NCI-H128 (cell line): ENCODE measurements around the gene CAMKMT.

ENCODE experiments used
- DNase-seq: peaks from one replicate; lab custom pipeline; 2025; ENCODE audit not compliant: unreplicated experiment; lab: John Stamatoyannopoulos, UW

Gene CAMKMT

GRCh38 chr2:44682459-44682858, 320.7 kb downstream of the CAMKMT start:
- DNase-seq: no peak

- no peak for DNase-seq
Observed at GRCh38 chr2:44684559-44684958, 322.8 kb downstream of the CAMKMT start.

- no peak for DNase-seq
Observed at GRCh38 chr2:44686561-44686960, 324.8 kb downstream of the CAMKMT start.

- DNase-seq: no peak
Observed at GRCh38 chr2:44687686-44688455, 326.1 kb downstream of the CAMKMT start.

- no peak for DNase-seq
Observed at GRCh38 chr2:44688456-44689124, 326.8 kb downstream of the CAMKMT start.

- DNase-seq: no peak
Observed at GRCh38 chr2:44689516-44689915, 327.8 kb downstream of the CAMKMT start.

GRCh38 chr2:44691174-44691785, 329.5 kb downstream of the CAMKMT start:
- no peak for DNase-seq

GRCh38 chr2:44692821-44693220, 331.1 kb downstream of the CAMKMT start:
- no peak for DNase-seq

- no peak for DNase-seq
Observed at GRCh38 chr2:44700824-44701223, 339.1 kb downstream of the CAMKMT start.

GRCh38 chr2:44705356-44705755, 343.6 kb downstream of the CAMKMT start:
- no peak for DNase-seq

GRCh38 chr2:44705876-44706480, 344.2 kb downstream of the CAMKMT start:
- DNase-seq: no peak

- DNase-seq: no peak
Observed at GRCh38 chr2:44706681-44707553, 345.2 kb downstream of the CAMKMT start.

GRCh38 chr2:44707945-44708660, 346.4 kb downstream of the CAMKMT start:
- DNase-seq: peak; percentile 44

GRCh38 chr2:44708661-44709000, 346.9 kb downstream of the CAMKMT start:
- no peak for DNase-seq

GRCh38 chr2:44713170-44713569, 351.4 kb downstream of the CAMKMT start:
- no peak for DNase-seq

GRCh38 chr2:44715671-44716081, 353.9 kb downstream of the CAMKMT start:
- DNase-seq: no peak

GRCh38 chr2:44716131-44716530, 354.4 kb downstream of the CAMKMT start:
- DNase-seq: no peak

- no peak for DNase-seq
Observed at GRCh38 chr2:44718431-44718830, 356.7 kb downstream of the CAMKMT start.

GRCh38 chr2:44719562-44719961, 357.8 kb downstream of the CAMKMT start:
- no peak for DNase-seq

GRCh38 chr2:44722026-44722625, 360.4 kb downstream of the CAMKMT start:
- no peak for DNase-seq
